Stimulated activated CD8-positive, alpha-beta memory T cell treated with anti-CD3 and anti-CD28 coated beads, Interleukin-2, amount 100 ng/mL, for 48 hours (primary cell): Measurements from ENCODE around the gene TXLNG.

ENCODE experiments used
- DNase-seq, 2 donors: peaks; one replicate each; pipeline ENCODE4 v3.0.0-alpha.2; 2020; ENCODE audit warnings: low read depth in 2 of 2

Gene TXLNG

DNA sequence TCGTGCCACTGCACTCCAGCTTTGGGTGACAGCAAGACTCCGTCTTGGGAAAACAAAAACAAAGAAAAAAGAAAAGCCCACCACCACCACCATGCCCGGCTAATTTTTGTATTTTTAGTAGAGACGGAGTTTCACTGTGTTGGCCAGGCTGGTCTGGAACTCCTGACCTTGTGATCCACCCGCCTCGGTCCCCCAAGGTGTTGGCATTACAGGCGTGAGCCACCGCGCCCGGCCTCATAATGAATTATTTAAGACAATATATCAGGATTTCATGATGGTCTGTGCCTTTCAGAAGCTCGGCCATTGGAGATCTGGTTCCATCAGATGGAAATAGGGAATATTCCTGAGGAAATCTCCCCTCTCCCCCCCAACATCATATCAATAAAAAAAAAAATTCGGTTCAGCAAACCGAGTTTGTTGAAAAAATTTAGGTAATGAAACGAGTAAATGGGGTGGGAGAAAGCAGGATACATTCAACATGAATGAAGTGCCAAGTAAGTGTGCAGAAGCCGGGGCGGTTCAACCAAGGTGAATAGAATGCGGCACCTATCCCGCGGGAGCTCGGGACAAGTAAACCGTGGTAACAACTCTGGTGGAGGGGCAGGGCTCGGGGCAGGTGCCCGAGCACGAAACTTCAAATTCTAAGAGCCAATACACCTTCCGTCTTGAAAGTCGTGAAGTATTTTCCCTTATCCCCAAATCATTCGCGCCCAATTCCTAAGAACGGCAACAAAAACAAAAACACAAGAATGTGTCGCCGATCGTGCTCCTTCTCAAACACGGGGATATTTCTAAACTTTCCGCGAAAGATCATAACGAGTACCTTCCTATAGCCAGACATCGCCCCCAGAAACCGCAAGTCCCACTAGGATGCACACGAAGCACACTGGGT lies 773 bp upstream of the TXLNG start:
- no peak for DNase-seq

DNA sequence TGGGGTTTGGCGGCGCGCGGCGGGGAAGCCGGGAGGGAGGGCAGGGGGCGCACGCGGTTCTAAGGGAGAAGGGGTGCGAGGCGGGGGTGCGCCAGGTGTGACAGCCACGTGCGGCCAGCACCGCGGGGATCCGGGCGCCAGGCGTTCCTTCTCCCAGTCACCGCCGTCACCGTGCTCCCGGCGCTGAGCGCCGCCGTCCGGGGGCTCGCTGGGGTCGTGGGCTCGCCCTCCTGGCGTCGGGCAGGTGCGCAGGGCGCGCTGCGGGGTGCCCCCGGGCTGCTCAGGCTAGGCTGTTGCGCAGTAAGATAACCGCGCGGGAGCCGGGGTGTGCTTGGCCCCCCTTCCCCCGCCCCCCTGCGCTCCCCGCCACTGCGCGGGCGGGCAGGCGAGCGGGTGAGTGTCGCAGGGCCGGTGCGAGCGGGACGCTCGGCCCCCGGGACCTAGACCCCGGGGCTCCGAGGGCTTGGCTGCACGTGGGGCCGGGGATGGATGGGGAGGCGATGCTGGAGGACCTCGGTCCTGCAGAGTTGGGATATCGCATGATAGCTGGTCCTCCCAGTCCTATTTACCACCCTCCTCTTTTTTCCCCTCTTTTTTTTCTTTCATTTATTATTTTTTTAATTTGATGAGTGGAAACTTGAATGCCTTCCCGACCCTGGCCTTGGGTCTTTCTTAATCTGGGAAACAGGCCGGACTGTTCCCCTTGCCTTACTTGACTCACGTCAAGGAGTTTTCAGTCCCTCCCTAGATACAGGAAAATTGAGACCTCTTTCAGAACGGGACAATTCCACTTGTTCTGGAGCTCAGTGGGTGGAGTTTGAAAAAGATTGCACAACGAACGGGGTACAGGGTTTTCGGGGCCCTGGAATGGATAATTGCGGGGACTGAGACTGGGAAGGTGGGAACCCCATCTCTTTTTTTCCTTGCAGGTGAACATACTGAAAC lies 797 bp downstream of the TXLNG start:
- peak; percentile 9 to 39 for DNase-seq

DNA sequence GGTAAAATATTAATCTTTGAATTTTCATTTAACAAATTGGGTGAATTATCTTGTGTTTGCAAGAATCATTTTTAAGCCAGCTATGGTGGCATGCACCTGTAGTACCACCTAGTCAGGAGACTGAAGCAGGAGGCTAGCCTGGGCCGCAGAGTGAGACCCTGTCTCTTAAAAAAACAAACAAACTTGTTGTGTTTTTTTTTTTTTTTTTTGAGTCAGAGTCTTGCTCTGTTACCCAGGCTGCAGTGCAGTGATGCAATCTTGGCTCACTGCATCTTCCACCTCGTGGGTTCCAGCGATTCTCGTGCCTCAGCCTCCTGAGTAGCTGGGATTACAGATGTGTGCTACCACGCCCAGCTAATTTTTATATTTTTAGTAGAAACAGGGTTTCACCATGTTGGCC lies 2.2 kb downstream of the TXLNG start:
- no peak for DNase-seq

- DNase-seq, result no peak
Observed at GRCh38 chrX:16796298-16796697, 10.0 kb downstream of the TXLNG start.

DNA sequence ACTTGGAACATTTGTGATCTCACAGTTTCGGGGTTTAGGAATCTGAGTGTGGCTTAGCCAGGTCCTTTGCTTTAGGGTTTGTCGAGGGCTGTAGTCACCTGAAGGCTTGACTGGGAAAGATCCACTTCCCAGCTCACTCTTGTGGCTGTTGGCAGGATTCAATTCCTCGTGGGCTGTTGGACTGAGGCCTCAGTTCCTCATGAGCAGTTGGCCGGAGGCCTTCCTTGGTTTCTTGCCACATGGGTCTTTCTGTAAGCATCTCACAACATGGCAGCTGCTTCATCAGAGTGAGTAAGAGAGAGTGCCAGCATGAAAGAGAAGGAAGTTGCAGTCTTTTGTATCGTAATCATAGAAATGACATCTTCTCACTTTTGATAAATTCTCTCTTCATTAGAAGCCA lies 11.1 kb downstream of the TXLNG start:
- DNase-seq, result no peak

DNA sequence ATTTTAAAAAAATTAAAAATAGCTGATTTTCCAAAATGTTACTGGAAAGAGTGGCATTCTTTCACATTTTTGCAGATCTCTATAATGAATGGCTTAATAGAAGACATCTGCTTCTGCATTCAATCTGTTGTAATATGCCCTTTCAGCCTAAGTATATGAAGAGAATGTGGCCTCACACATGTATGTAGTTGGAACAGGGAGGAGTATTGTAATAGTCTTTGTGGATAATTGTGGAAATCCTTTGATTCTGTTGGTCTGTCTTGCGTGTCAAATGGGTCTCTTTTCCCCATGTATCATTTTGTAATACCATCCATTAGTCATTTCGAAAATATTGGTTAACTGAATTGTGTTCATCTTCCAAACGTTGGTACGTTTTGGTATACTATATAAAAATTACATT lies 11.6 kb downstream of the TXLNG start:
- no peak for DNase-seq

GRCh38 chrX:16804923-16805464 lies 18.7 kb downstream of the TXLNG start:
- DNase-seq, result no peak

DNA sequence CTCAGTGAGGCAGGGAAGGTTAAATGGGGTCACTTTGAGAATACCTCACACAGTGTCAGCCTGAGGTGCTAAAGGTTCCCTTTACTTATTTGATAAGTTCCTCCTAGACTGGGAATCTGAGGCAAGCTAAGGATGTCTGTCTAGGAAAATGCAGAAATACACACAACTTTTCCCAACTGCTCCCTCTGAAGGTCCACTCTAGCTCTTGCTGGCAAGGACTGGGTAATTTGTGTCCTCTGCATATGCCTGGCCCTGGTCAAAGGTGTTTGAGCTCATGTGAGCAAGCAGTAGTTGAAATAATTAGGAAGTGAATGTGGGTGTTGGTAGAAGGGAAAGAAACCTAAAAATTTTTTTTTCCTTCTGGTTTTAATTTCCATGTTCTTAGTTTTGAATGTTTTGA lies 21.3 kb downstream of the TXLNG start:
- DNase-seq, result no peak

DNA sequence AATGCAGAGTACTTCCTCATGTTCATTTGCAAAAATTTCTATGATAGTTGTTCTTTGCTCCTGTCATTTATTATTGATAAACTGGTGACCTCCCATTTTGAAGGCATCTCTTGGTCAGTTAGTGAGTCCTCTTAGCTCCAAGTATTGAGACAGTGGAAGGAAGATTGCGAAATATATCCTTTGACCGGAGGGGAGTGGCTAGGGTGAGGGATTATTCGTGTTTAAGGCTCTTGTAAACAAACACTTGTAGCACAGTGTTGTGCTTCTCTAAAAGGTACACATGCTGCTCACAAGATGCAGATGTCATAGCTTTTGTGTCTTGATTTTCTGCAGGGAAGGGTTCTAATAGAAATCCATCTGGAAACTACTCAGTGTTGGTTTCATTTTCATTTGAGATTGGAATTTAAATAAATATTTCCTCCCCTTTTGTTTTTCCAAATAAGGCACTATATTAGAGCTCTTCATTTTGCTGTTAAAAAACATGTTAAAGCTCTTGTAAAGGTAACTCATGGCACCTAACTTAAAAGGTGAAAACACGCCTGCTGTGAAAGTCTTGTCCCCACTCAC lies 21.8 kb downstream of the TXLNG start:
- no peak for DNase-seq

DNA sequence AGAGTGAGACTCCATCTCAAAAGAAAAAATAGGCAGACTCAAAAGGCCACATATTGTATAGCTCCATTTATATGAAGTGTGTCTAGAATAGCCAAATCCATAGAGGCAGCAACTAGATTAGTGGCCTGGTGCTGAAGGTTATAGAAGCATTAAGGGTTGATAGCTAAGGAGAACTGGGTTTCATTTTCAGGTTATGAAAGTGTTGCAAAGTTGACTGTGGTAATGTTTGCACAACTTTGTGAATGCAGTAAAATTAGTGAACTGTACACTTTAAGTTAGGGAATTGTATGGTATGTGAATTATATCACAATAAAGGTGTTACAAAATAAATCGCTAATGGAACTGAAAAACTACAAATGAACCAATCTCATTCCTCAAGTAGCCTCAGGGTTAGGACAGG lies 28.3 kb downstream of the TXLNG start:
- DNase-seq, result no peak

DNA sequence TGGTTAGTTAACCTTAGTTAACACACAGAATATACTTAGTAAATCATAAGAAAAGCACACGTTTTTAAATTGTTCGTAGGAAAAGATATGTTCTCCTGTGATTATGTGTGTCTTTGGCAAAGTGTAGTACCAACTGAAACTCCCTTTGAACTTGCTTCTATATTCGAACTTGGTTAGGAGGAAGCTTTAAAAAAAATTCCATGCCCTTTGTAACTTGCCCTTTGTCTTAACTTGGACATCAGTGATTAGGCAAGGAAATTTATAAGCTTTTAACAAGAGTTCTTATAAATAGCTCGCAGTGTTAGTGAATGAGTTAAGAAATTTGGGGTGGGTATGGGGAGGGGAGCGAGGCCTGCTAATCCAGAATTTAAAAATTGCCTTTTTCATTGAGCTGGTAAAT lies 33.4 kb downstream of the TXLNG start:
- DNase-seq, result no peak

- no peak for DNase-seq
Observed at GRCh38 chrX:16822723-16823122, 36.5 kb downstream of the TXLNG start.

DNA sequence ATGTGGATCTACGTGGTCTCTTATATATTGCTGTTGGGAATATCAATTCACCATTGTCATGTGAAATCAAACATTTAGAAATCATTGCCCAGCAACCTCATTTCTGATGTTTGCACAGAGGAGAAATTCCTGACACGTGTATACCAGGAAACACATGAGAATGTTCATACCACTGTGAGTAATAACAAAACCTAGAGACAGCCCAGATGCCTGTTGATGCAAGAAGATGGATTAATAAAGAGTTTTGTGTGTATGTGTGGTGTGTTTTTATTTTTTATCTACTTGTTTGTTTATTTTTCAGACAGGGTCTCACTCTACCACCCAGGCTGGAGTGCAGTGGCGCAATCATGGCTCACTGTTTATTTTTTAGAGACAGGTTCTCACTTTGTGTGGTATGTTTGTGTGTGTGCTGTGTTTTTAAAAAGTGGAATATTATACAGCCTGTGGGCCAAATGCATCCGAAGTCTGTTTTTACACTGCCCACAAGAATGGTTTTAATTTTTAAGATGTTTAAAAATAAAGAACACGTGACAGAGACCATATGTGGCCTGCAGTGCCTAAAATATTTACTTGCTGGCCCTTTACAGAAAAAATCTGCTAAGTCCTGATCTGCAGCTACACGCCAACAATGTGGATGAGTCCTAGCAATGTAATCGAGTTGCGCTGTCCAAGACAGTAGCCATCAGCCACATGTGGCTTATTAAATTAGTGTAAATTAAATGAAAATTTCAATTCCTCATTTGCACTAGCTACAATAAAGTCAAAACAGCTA lies 39.2 kb downstream of the TXLNG start:
- no peak for DNase-seq

DNA sequence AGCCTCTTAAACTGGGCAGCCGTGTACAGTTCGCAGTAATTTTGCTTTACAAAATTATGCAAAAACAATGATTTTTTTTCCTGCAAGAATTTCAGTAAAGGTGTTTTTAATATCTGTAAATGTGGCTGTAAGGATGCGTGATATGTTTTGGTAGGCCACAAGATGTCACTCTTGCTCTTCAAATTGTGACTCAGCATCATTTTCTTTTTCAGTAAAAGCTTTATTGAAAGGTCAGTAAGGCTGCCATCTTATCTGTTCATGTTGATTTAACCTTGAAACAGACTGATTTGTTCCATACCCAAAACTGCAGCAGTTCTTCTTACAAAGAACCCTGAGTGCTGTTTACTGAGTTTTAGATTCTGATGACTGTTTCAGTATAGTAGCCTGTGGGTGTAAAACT lies 39.9 kb downstream of the TXLNG start:
- no peak for DNase-seq

DNA sequence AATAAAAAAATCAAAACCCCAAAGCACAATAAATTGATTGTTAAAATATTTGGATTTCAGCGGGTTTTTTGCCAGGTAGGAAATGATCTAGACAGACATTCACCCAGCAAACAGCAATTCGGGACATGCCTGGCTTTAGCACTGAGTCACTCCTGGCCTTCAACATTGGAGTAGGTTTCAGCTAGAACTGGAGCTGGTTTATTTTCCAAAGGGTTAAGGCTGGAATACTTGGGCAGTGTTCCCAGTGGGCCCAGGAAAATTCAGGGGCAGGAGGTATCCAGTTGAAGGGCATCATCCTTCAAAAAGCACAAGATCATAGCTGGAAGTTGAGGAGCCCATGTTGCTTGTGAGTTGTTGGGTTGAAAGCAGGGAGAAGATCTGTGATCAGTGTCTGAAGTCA lies 41.0 kb downstream of the TXLNG start:
- no peak for DNase-seq

DNA sequence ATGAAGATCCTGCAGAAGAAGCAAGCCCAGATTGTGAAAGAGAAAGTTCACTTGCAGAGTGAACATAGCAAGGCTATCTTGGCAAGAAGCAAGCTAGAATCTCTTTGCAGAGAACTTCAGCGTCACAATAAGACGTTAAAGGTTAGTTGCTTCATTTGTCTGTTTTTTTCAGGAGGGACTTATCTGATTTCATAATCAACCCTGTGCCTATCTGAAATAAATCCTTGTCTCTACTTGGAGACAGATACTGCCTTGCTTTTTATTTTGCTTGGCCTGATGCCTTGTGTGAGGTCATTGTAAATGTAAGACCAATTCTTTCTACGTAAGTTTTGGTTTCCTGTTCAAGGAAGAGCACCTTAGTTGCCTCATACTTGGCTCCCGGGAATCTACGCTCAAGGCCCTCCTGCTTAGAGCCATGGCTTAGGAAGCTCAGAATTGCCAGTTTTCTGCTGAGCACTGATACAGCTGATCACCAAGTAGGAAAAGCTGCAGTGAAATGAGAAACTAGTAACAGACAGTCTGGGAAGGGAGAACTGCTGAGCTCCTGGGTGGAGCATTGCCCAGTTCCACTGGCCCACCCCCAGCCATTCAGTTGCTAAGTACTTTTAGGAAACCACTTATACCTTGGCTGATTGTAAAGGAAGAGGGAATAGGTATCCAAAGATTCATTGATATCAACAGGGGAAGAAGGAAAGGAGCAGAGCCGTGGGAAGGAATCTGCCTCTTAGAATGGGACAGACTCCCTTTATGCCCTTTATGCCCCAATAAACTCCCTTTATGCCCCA lies 42.0 kb downstream of the TXLNG start:
- DNase-seq, result no peak

DNA sequence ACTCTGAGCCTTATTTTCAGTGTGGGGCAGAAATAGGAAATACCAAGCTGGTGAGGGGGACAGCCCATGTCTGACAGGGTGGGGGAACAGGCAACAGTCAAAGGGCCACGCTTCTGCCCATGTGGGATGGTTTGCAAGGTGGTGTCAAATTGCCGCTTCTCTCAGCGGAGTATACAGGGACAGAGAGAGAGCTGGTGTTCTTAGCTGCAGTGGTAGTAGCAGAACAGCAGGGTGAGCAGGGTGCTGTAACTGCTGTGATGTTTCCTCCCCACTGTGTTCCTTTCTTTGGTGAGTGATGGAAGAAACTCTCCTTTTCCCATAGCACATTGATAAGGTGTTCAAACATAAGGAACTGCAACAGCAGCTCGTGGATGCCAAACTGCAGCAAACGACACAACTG lies 46.0 kb downstream of the TXLNG start:
- no peak for DNase-seq

- no peak for DNase-seq
Observed at GRCh38 chrX:16834806-16835205, 48.5 kb downstream of the TXLNG start.

DNA sequence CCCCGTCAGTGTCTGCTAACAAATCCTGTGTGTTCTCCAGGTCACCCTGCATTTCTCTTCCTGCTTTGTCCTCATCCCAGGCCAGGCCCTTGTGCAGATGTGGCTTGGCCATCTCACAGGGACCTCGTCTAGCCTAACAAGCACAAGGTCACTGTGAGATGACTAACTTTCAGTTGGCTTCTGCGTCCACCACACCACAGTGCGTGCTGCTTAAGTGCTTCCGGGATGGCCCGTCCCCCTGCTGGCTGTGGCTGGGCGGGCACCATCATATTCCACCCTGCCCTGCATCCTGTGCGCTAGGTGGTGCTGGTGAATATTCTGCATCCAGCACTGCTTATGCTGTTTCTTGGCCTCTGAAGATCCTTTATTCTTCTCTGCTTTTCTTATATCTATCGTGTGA lies 50.1 kb downstream of the TXLNG start:
- no peak for DNase-seq

GRCh38 chrX:16838202-16839066 lies 52.2 kb downstream of the TXLNG start:
- no peak for DNase-seq
